Cardiac muscle cell (in vitro differentiated cells and primary cell): ENCODE measurements around the gene DIPK1C. TPM values are rescaled to one million over a fixed set of nuclear protein-coding genes. Genes with fewer than 3 reads are reported as not detected.

ENCODE experiments used
- DNase-seq, 2 donors: peaks; one replicate each; pipeline versions ENCODE4 v3.0.0 to v3.0.0-alpha.2; 2010 to 2017; ENCODE audit warnings: low read depth in 1 of 2, low spot score in 1 of 2
- H3K27ac ChIP-seq: fragments of 200-600 bp; sonication (generic); 2 replicates; pipeline ENCODE4 v1.5.1; 2016
- H3K27me3 ChIP-seq: fragments of 200-600 bp; sonication (generic); 2 replicates; pipeline ENCODE4 v1.6.0; 2016; ENCODE audit warnings: control low read depth
- H3K36me3 ChIP-seq: fragments of 200-600 bp; sonication (generic); 2 replicates; pipeline ENCODE4 v1.5.1; 2016; ENCODE audit warnings: control low read depth
- H3K4me1 ChIP-seq: fragments of 200-600 bp; sonication (generic); 2 replicates; pipeline ENCODE4 v1.8.1; 2017; ENCODE audit warnings: low read depth, mild to moderate bottlenecking, mixed run types
- H3K4me3 ChIP-seq: fragments of 200-600 bp; sonication (generic); 2 replicates; pipeline ENCODE4 v1.5.1; 2016; ENCODE audit warnings: mild to moderate bottlenecking
- H3K9me3 ChIP-seq: fragments of 200-600 bp; sonication (generic); 2 replicates; pipeline ENCODE4 v1.5.1; 2017; ENCODE audit warnings: low read depth, mild to moderate bottlenecking, control low read depth
- CTCF ChIP-seq: IDR thresholded peaks from 2 replicates; pipeline ENCODE4 v1.5.1; 2012; ENCODE audit warnings: low read depth, mild to moderate bottlenecking, low read length
- polyA plus RNA-seq: library from polyadenylated mRNA; unstranded; fragments of >200 nt; fragmentation: Nextera tagmentation; extraction: Ambion mirVana; gene quantifications from 2 replicates; pipeline ENCODE4 v1.2.1, GENCODE V29; 2016
- total RNA-seq: library from RNA; depleted of rRNA; stranded (reverse); fragments of >200 nt; gene quantifications from 2 replicates; pipeline ENCODE4 v1.2.3, GENCODE V29; 2016

The DIPK1C gene
- total and polyA plus RNA-seq, 2 experiments from 2014 or later: not detected

- H3K9me3 ChIP-seq: no peaks in the 10 kb centered on the region
- H3K4me1 ChIP-seq: no peaks in the 10 kb centered on the region
- no peak overlapping the region for H3K27ac ChIP-seq
- no peaks in the 10 kb centered on the region for H3K27me3 ChIP-seq
- TF ChIP-seq CTCF: no peak
- no peak overlapping the region for H3K4me3 ChIP-seq
- no peaks in the 10 kb centered on the region for H3K36me3 ChIP-seq
- peak in 1 of 2 donors; percentile 21 for DNase-seq
Observed at GRCh38 chr18:74395648-74396154, 61.4 kb downstream of the DIPK1C start.

GRCh38 chr18:74395006-74395405, 62.1 kb downstream of the DIPK1C start:
- no peak for DNase-seq
- no peak overlapping the region for H3K4me3 ChIP-seq
- TF ChIP-seq CTCF: no peak

GRCh38 chr18:74392323-74392722, 64.8 kb downstream of the DIPK1C start:
- no peak for TF ChIP-seq CTCF
- Histone ChIP-seq H3K4me3 (no peak overlapping the region), H3K27me3 (no peaks in the 10 kb centered on the region), H3K4me1 (no peaks in the 10 kb centered on the region), H3K27ac (no peak overlapping the region), H3K36me3 (no peaks in the 10 kb centered on the region), H3K9me3 (no peaks in the 10 kb centered on the region)
- no peak for DNase-seq

More at GRCh38 chr18:74395006-74395405, 62.1 kb downstream of the DIPK1C start:
- Histone ChIP-seq H3K4me1 (no peaks in the 10 kb centered on the region), H3K27ac (no peak overlapping the region), H3K9me3 (no peaks in the 10 kb centered on the region), H3K27me3 (no peaks in the 10 kb centered on the region), H3K36me3 (no peaks in the 10 kb centered on the region)

GRCh38 chr18:74390900-74391299, 66.2 kb downstream of the DIPK1C start:
- Histone ChIP-seq H3K4me3 (no peak overlapping the region), H3K4me1 (no peaks in the 10 kb centered on the region), H3K36me3 (no peaks in the 10 kb centered on the region), H3K27me3 (no peaks in the 10 kb centered on the region), H3K27ac (no peak overlapping the region), H3K9me3 (no peaks in the 10 kb centered on the region)
- TF ChIP-seq CTCF: no peak
- no peak for DNase-seq

GRCh38 chr18:74389991-74390390, 67.1 kb downstream of the DIPK1C start:
- no peak for DNase-seq
- no peak for TF ChIP-seq CTCF
- no peak overlapping the region for H3K27ac ChIP-seq
- no peaks in the 10 kb centered on the region for H3K4me1 ChIP-seq
- H3K27me3 ChIP-seq: no peaks in the 10 kb centered on the region
- no peaks in the 10 kb centered on the region for H3K36me3 ChIP-seq
- no peaks in the 10 kb centered on the region for H3K9me3 ChIP-seq
- H3K4me3 ChIP-seq: no peak overlapping the region
